Astrocyte (in vitro differentiated cells and primary cell): Measurements from ENCODE around the gene SUSD3.

Experiments used
- EZH2 ChIP-seq: IDR thresholded peaks from 2 replicates; pipeline ENCODE4 v1.6.1; 2012; ENCODE audit warnings: mild to moderate bottlenecking, low read length, inconsistent platforms; ENCODE audit not compliant: insufficient read depth
- TF ChIP-seq, protein P1 (sequence below): IDR thresholded peaks from 2 replicates; pipeline ENCODE4 v1.5.1; 2011; ENCODE audit warnings: low read depth, mild to moderate bottlenecking, inconsistent platforms, low read length, moderate library complexity; ENCODE audit not compliant: insufficient read depth

DNA sequence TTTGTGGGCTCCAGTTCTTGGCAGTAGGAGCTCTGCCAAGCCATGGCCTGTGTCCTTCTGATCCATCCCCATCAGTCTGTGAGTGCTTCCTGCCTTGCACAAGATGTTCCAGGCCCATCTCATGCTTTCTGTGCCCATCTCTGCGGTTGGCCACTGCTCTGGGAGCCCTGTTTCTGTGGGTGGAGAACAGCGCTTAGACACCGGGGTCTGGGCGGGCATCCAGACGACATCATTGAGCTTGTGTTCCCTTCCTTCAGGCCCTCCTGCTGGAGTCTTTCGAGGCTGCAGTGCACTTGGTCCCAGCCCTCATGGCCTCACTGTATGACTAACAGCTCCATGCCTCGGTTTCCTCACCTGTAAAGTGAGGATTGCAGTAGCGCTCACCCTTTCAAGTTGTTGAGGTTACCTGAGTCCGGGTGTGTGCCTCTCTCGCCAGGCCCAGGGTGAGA is 22.6 kb downstream of the SUSD3 start:
- TF ChIP-seq, protein P1, sequence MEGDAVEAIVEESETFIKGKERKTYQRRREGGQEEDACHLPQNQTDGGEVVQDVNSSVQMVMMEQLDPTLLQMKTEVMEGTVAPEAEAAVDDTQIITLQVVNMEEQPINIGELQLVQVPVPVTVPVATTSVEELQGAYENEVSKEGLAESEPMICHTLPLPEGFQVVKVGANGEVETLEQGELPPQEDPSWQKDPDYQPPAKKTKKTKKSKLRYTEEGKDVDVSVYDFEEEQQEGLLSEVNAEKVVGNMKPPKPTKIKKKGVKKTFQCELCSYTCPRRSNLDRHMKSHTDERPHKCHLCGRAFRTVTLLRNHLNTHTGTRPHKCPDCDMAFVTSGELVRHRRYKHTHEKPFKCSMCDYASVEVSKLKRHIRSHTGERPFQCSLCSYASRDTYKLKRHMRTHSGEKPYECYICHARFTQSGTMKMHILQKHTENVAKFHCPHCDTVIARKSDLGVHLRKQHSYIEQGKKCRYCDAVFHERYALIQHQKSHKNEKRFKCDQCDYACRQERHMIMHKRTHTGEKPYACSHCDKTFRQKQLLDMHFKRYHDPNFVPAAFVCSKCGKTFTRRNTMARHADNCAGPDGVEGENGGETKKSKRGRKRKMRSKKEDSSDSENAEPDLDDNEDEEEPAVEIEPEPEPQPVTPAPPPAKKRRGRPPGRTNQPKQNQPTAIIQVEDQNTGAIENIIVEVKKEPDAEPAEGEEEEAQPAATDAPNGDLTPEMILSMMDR = no peak
- TF ChIP-seq EZH2 = no peak
